Stomach (tissue), 4 donors: ENCODE data around the gene PTPRD.

Experiments
- CTCF ChIP-seq, 7 experiments: fragments of 450-650 bp in 4 of 7; fragments of 200-600 bp in 3 of 7; sonication (generic) in 3 of 7; IDR thresholded peaks; one replicate each; pipeline ENCODE4 v1.5.1; 2016 to 2019; ENCODE audit warnings: antibody characterized with exemption in 7 of 7, control low read depth in 2 of 7, mild to moderate bottlenecking in 1 of 7
- EP300 ChIP-seq: sonication (generic); formaldehyde crosslinking; IDR thresholded peaks from one replicate; pipeline ENCODE4 v1.6.1; 2017; ENCODE audit warnings: antibody characterized with exemption
- POLR2A ChIP-seq, 4 donors: fragments of 450-650 bp; IDR thresholded peaks; one replicate each; pipeline ENCODE4 v1.6.1; 2016; ENCODE audit warnings: antibody characterized with exemption in 4 of 4, control low read depth in 2 of 4, mild to moderate bottlenecking in 1 of 4, moderate library complexity in 1 of 4
- POLR2AphosphoS5 ChIP-seq, 3 donors: sonication (generic); formaldehyde crosslinking; IDR thresholded peaks; one replicate each; pipeline ENCODE4 v1.6.1; 2016; ENCODE audit warnings: antibody characterized with exemption in 3 of 3

- no peak for TF ChIP-seq CTCF (IDR thresholded peaks at IDR 0.05)
- no peak for TF ChIP-seq POLR2A (IDR thresholded peaks at IDR 0.05)
- no peak for TF ChIP-seq EP300
- TF ChIP-seq POLR2AphosphoS5 (IDR thresholded peaks at IDR 0.05): no peak
Measured at GRCh38 chr9:10396615-10397014, 216.2 kb downstream of the PTPRD start.
